Measurements from ENCODE around the gene KIF21A. TPM values are rescaled to one million over a fixed set of nuclear protein-coding genes. Genes with fewer than 3 reads are reported as not detected.

Gene KIF21A
- total and polyA plus RNA-seq, 2 donors (not counting 3 experiments of a cell fraction or from before 2014, with no cell fraction given), result 1.8 to 10.1 TPM

DNA sequence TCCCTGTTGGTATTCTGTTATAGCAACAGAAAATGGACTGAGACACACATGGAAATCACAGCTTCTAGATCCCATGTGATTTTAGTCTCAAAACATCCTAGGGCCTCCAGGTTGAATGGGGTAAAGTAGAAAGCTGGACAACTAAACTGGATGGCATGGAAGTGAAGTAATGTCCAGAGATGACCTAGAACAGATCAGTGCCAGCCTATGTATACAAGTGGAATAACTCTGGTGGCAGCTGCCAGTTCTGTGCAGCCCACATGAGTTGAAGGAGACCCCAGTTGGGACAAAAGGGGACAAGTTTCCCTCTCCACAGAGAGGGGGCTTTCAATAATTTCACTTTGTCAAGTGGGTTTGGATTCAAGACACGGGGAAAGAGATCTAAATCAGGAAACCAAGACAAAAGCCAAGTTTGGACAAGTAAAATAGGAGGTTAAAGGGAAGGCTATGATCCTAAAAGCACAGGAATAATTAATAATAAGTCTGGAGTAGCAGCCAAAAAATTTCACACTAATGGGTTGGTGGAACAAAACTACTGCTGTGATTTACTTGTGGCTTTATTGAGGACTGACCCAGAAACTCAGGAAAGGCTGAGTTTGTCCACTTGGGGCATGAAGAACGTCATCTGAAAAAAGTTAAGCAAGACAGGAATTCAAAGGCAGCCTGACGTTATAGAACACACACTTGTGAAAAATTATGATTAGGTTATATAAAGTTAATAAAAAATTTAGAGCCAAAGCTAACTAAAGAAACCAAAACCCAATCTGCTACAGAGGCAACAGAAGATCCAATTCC lies 11.7 kb downstream of the KIF21A start:
- Histone ChIP-seq H3K9ac (replicated peaks; ENCODE audit: extremely low read depth, insufficient read depth, low read length) (no peak overlapping the region), H3K27me3 (ENCODE audit: control insufficient read depth in 2 of 2, insufficient read depth in 2 of 2, low read length in 2 of 2) (no peaks in the 10 kb centered on the region), H3K4me3 (replicated peaks in 1 of 3; ENCODE audit: insufficient read depth in 1 of 3, low read depth in 1 of 3, low read length in 3 of 3) (no peak overlapping the region), H3K4me2 (ENCODE audit: insufficient read depth, low read length) (no peak overlapping the region), H3K36me3 (ENCODE audit: control insufficient read depth in 2 of 2, extremely low read depth in 1 of 2, insufficient read depth in 2 of 2, low read length in 2 of 2) (no peaks in the 10 kb centered on the region), H3K9me3 (replicated peaks; ENCODE audit: control insufficient read depth, insufficient read depth, low read length) (no peaks in the 10 kb centered on the region), H3K4me1 (ENCODE audit: control insufficient read depth, extremely low read depth, insufficient read depth, low read length) (no peaks in the 10 kb centered on the region), H3K79me2 (ENCODE audit: control insufficient read depth, insufficient read depth, low read length) (no peaks in the 10 kb centered on the region), H4K20me1 (replicated peaks; ENCODE audit: control insufficient read depth, extremely low read depth, insufficient read depth, low read length) (no peaks in the 10 kb centered on the region), H2AFZ (ENCODE audit: low read depth, low read length) (no peak overlapping the region), H3K9me1 (replicated peaks; ENCODE audit: control insufficient read depth, extremely low read depth, insufficient read depth, low read length) (no peaks in the 10 kb centered on the region), H3K27ac (ENCODE audit: insufficient read depth, low read depth, low read length) (no peak overlapping the region)
- TF ChIP-seq, protein P1, sequence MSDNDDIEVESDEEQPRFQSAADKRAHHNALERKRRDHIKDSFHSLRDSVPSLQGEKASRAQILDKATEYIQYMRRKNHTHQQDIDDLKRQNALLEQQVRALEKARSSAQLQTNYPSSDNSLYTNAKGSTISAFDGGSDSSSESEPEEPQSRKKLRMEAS (IDR thresholded peaks at IDR 0.05; ENCODE audit: insufficient read depth, insufficient read length), result no peak
- TF ChIP-seq MYC (IDR thresholded peaks at IDR 0.05; ENCODE audit: low read depth, low read length) (no peak), GATA2 (IDR thresholded peaks at IDR 0.05; ENCODE audit: insufficient read depth, insufficient read length, low read depth, low read length) (no peak), EZH2 (IDR thresholded peaks at IDR 0.05; ENCODE audit: borderline replicate concordance, low read depth, low read length, severe bottlenecking) (no peak), FOS (IDR thresholded peaks at IDR 0.05; ENCODE audit: borderline replicate concordance, insufficient read depth, low read length) (no peak), POLR2AphosphoS5 (IDR thresholded peaks at IDR 0.05; ENCODE audit: insufficient read depth, low read depth, low read length) (no peak), JUN (IDR thresholded peaks at IDR 0.05; ENCODE audit: borderline replicate concordance, insufficient read depth, insufficient read length, low read depth) (no peak), POLR2A (IDR thresholded peaks at IDR 0.05; ENCODE audit: low read depth, low read length) (no peak)
- TF ChIP-seq, protein P2, sequence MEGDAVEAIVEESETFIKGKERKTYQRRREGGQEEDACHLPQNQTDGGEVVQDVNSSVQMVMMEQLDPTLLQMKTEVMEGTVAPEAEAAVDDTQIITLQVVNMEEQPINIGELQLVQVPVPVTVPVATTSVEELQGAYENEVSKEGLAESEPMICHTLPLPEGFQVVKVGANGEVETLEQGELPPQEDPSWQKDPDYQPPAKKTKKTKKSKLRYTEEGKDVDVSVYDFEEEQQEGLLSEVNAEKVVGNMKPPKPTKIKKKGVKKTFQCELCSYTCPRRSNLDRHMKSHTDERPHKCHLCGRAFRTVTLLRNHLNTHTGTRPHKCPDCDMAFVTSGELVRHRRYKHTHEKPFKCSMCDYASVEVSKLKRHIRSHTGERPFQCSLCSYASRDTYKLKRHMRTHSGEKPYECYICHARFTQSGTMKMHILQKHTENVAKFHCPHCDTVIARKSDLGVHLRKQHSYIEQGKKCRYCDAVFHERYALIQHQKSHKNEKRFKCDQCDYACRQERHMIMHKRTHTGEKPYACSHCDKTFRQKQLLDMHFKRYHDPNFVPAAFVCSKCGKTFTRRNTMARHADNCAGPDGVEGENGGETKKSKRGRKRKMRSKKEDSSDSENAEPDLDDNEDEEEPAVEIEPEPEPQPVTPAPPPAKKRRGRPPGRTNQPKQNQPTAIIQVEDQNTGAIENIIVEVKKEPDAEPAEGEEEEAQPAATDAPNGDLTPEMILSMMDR (IDR thresholded peaks at IDR 0.05; ENCODE audit: extremely low read depth in 1 of 2, insufficient read depth in 1 of 2, low read depth in 1 of 2, low read length in 2 of 2), result no peak
- no TSS peak for BruUV-seq (replicated peaks)
- dilution Hi-C loops (cut with MboI; ENCODE audit: extremely low pct_ligation_motif_present, low sequenced_read_pairs) (no loop called here), intact Hi-C loops (cut with micrococcal nuclease) (no loop called here)
- DNase-seq (ENCODE audit: low read depth, low spot score) (no peak), FAIRE-seq (no peak)
- POLR2A ChIA-PET, result no interaction called here
- CTCF ChIA-PET, result interaction anchor here (1.1 kb wide), 1 partner anchor 16 kb away, joined by 3 read pairs; no protein-coding TSS in a partner anchor

All from endothelial cell of umbilical vein (primary cell).